ENCODE measurements around the gene FES. TPM values are rescaled to one million over a fixed set of nuclear protein-coding genes. Genes with fewer than 3 reads are reported as not detected.

Gene FES
- total and polyA plus RNA-seq, 2 of the 13 experiments (the other 11 are each of a cell fraction or from before 2014, with no cell fraction given), result 4.0 to 9.5 TPM

- Histone ChIP-seq H4K20me1 (ENCODE audit: insufficient read depth, low read length) (0 out of 2 replicates have a peak, but pooled peaks cover 2% of the 10 kb centered on the region), H3K27me3 (ENCODE audit: control insufficient read depth in 1 of 2, insufficient read depth in 2 of 2, low read length in 2 of 2) (peaks cover 0 to 7% of the 10 kb centered on the region in 2 experiments; a peak in 2 of 5 replicates), H3K4me3 (replicated peaks in 1 of 3; ENCODE audit: insufficient read depth in 1 of 3, low read depth in 2 of 3, low read length in 3 of 3) (no peak overlapping the region), H3K36me3 (replicated peaks in 1 of 2; ENCODE audit: control insufficient read depth in 1 of 2, insufficient read depth in 2 of 2, low read length in 2 of 2) (no peaks in the 10 kb centered on the region; a peak in 2 of 5 replicates), H3K4me2 (ENCODE audit: low read depth, low read length) (no peak overlapping the region), H3K27ac (ENCODE audit: extremely low read length, insufficient read depth, low read length) (no peak overlapping the region), H2AFZ (ENCODE audit: low read length) (no peak overlapping the region), H3K9me3 (ENCODE audit: low read length) (no peaks in the 10 kb centered on the region), H3K79me2 (ENCODE audit: insufficient read depth, low read length) (no peaks in the 10 kb centered on the region), H3K9ac (ENCODE audit: insufficient read depth, low read depth, low read length) (no peak overlapping the region), H3K4me1 (ENCODE audit: insufficient read depth, low read length) (peaks cover 36% of the 10 kb centered on the region)
- DNase-seq (ENCODE audit: low spot score) (no peak), FAIRE-seq (no peak), ATAC-seq (no peak)
- TF ChIP-seq ZNF501 (CRISPR knock-in tag; IDR thresholded peaks at IDR 0.05), result no peak
- in situ Hi-C loops (cut with HindIII; ENCODE audit: extremely low pct_ligation_motif_present, low pct_unique_long_range_greater_than_20kb), result loop anchor here (5.0 kb wide), 2 partner anchors 70 to 240 kb away; no protein-coding TSS in a partner anchor
- CTCF ChIA-PET (ENCODE audit: low intra/inter-chr PET ratio, low total read pairs), result interaction anchor here (1.9 kb wide), 2 partner anchors 68 to 239 kb away, joined by 12 to 20 read pairs; no protein-coding TSS in a partner anchor
- intact Hi-C loops (cut with micrococcal nuclease; ENCODE audit: unreplicated experiment), result loop anchor here (5.0 kb wide), 1 partner anchor 45 kb away; the partner anchor contains the start of gene HDDC3
- no TSS peak for BruUV-seq (replicated peaks)
- 65% methylated on average over 7 of the region's 13 CpGs for WGBS (ENCODE audit: low lambda C conversion rate)
- POLR2A ChIA-PET, result interaction anchor here (5.1 kb wide), 1 partner anchor 13 kb away, joined by 41 read pairs; no protein-coding TSS in a partner anchor
Measured at GRCh38 chr15:90887037-90887481, 2.8 kb downstream of the FES start.

- no peak overlapping the region for H3K9ac ChIP-seq (ENCODE audit: insufficient read depth, low read depth, low read length)
- H2AFZ ChIP-seq (ENCODE audit: low read length), result no peak overlapping the region
- peaks cover 0 to 7% of the 10 kb centered on the region in 2 experiments; a peak in 2 of 5 replicates for H3K27me3 ChIP-seq (ENCODE audit: control insufficient read depth in 1 of 2, insufficient read depth in 2 of 2, low read length in 2 of 2)
- H4K20me1 ChIP-seq (ENCODE audit: insufficient read depth, low read length), result no peaks in the 10 kb centered on the region
- WGBS (ENCODE audit: low lambda C conversion rate), result 0% methylated on average over 3 of the region's 18 CpGs
- DNase-seq (ENCODE audit: low spot score), result no peak
- H3K4me2 ChIP-seq (ENCODE audit: low read depth, low read length), result no peak overlapping the region
- FAIRE-seq, result no peak
- no peak overlapping the region for H3K4me3 ChIP-seq (replicated peaks in 1 of 3; ENCODE audit: insufficient read depth in 1 of 3, low read depth in 2 of 3, low read length in 3 of 3)
- POLR2A ChIA-PET, result interaction anchor here (1.6 kb wide), 1 partner anchor 42 kb away, joined by 6 read pairs; no protein-coding TSS in a partner anchor
- CTCF ChIA-PET (ENCODE audit: low intra/inter-chr PET ratio, low total read pairs), result no interaction called here
- intact Hi-C loops (cut with micrococcal nuclease; ENCODE audit: unreplicated experiment) (loop anchor here (5.0 kb wide), 1 partner anchor 43 kb away; the partner anchor contains the start of gene HDDC3), in situ Hi-C loops (cut with HindIII; ENCODE audit: extremely low pct_ligation_motif_present, low pct_unique_long_range_greater_than_20kb) (loop anchor here (5.0 kb wide), 2 partner anchors 72 to 242 kb away; no protein-coding TSS in a partner anchor)
- TF ChIP-seq FOSL2 (CRISPR knock-in tag; IDR thresholded peaks at IDR 0.05) (peak; percentile 46), BHLHE40 (IDR thresholded peaks at IDR 0.05; ENCODE audit: low read length) (peak; percentile 40; the same call in 1 of the 2 replicates), ZNF652 (CRISPR knock-in tag; IDR thresholded peaks at IDR 0.05; ENCODE audit: borderline replicate concordance, low read depth) (no peak)
- H3K9me3 ChIP-seq (ENCODE audit: low read length), result no peaks in the 10 kb centered on the region
- H3K27ac ChIP-seq (ENCODE audit: extremely low read length, insufficient read depth, low read length), result no peak overlapping the region
- H3K79me2 ChIP-seq (ENCODE audit: insufficient read depth, low read length), result no peaks in the 10 kb centered on the region
- no TSS peak for BruUV-seq (replicated peaks)
- ATAC-seq, result no peak
- no peaks in the 10 kb centered on the region for H3K36me3 ChIP-seq (replicated peaks in 1 of 2; ENCODE audit: control insufficient read depth in 1 of 2, insufficient read depth in 2 of 2, low read length in 2 of 2)
- H3K4me1 ChIP-seq (ENCODE audit: insufficient read depth, low read length), result peaks cover 22% of the 10 kb centered on the region
Measured at GRCh38 chr15:90889313-90889730, 5.0 kb downstream of the FES start.

Data from HepG2 (cell line).